GM12875 (cell line): Measurements from ENCODE around the gene ANKFN1.

ENCODE experiments used
- H3K4me3 ChIP-seq: one replicate; pipeline ENCODE4 v1.5.1; 2011; ENCODE audit warnings: low read depth, low read length, control low read depth
- CTCF ChIP-seq: IDR thresholded peaks from 2 replicates; pipeline ENCODE4 v1.5.1; 2011; ENCODE audit warnings: low read depth, mild to moderate bottlenecking, control low read depth, inconsistent platforms, low read length, moderate library complexity, borderline replicate concordance; ENCODE audit not compliant: insufficient read depth

The ANKFN1 gene

GRCh38 chr17:56482229-56482628 lies 329.0 kb downstream of the ANKFN1 start:
- no peak for TF ChIP-seq CTCF
- no peak overlapping the region for H3K4me3 ChIP-seq

DNA sequence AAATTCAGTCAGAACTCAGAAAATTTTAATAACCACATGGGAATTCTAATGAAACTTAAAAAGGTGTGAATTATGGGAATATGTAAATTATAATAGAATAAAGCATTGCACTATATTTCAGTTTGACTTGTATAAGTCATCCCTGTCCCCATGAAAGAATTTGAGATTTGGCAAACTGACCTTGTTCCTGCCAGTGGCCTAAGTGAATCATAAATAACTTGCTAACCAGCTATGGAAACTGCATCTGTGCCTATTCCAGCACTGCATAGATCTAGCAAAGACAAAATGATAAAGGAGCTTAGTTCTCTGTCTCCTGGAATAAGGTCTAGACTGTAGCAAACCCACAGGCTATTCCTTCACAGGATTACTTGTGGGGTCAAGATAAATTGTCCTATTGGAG lies 333.5 kb downstream of the ANKFN1 start:
- H3K4me3 ChIP-seq = no peak overlapping the region
- no peak for TF ChIP-seq CTCF

DNA sequence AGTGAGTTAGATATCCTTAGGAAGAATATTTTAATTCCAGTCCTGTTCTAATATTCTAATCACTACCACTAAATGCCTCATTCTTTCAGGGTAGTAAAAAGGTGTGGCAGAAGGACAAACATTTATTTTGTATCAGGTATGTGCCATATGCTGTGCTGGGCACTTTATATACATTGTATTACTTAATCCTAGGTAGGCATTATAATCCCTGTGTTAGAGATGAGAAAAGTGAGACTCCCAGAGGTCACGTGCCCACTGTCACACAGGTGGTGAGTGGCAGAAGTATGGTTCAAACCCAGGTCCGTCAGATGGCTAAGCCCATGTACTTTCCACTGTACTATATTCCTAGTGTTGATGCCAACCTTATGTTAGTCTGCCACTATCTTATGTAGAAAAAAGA lies 335.5 kb downstream of the ANKFN1 start:
- no peak for TF ChIP-seq CTCF

GRCh38 chr17:56489980-56490379 lies 336.7 kb downstream of the ANKFN1 start:
- TF ChIP-seq CTCF = no peak
- no peak overlapping the region for H3K4me3 ChIP-seq

More for the DNA sequence above, 335.5 kb downstream of the ANKFN1 start:
- no peak overlapping the region for H3K4me3 ChIP-seq

- no peak for TF ChIP-seq CTCF
Measured at GRCh38 chr17:56495556-56495955, 342.3 kb downstream of the ANKFN1 start.

DNA sequence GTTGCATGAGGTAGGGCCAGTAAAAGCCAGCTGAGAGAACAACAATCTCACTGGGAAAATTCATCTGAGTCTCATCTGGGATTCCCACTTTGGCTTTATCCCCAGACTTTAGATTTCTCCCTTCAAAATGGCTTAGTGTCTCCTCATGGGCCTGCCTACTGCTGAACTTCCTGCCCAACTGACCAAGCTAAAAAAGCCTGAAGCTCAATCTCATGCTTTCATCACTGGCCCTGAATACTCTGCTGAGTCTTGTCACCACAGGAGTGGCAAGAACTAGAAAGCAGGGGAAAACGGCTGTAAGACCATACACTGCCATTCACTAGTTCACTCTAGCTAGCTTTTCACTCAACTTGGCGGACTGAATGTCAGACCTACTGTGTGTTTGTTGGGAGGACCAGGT lies 343.9 kb downstream of the ANKFN1 start:
- TF ChIP-seq CTCF = no peak

More at GRCh38 chr17:56495556-56495955, 342.3 kb downstream of the ANKFN1 start:
- H3K4me3 ChIP-seq = no peak overlapping the region

GRCh38 chr17:56499799-56500388 lies 346.6 kb downstream of the ANKFN1 start:
- no peak overlapping the region for H3K4me3 ChIP-seq
- peak; percentile 34; the same call in 1 of the 2 replicates for TF ChIP-seq CTCF

More for the DNA sequence above, 343.9 kb downstream of the ANKFN1 start:
- no peak overlapping the region for H3K4me3 ChIP-seq
